ENCODE measurements around the gene TENT4A.

The TENT4A gene

GRCh38 chr5:6803981-6804550 lies 90.8 kb downstream of the TENT4A start:
- Histone ChIP-seq H3K27ac (ENCODE audit: low read length) (no peak overlapping the region), H3K36me3 (replicated peaks; ENCODE audit: low read depth, low read length) (no peaks in the 10 kb centered on the region), H3K9me3 (ENCODE audit: insufficient read depth, low read length) (0 out of 2 replicates have a peak, but pooled peaks cover 3% of the 10 kb centered on the region), H3K4me2 (ENCODE audit: low read length) (no peak overlapping the region), H3K4me3 (ENCODE audit: low read length) (no peak overlapping the region), H3K9ac (ENCODE audit: low read length) (no peak overlapping the region), H3K79me2 (ENCODE audit: low read length) (no peaks in the 10 kb centered on the region), H3K4me1 (ENCODE audit: low read length) (no peaks in the 10 kb centered on the region), H3K27me3 (ENCODE audit: low read depth, low read length) (no peaks in the 10 kb centered on the region), H2AFZ (ENCODE audit: low read depth, low read length) (no peak overlapping the region), H4K20me1 (ENCODE audit: insufficient read depth, low read length) (no peaks in the 10 kb centered on the region)
- TF ChIP-seq EZH2phosphoT487 (IDR thresholded peaks at IDR 0.05; ENCODE audit: low read depth) (no peak), CTCF (IDR thresholded peaks at IDR 0.05; ENCODE audit: low read depth, low read length) (no peak)

- no peak for TF ChIP-seq EZH2phosphoT487 (IDR thresholded peaks at IDR 0.05; ENCODE audit: low read depth)
- TF ChIP-seq CTCF (IDR thresholded peaks at IDR 0.05; ENCODE audit: low read depth, low read length), result no peak
- H3K4me1 ChIP-seq (ENCODE audit: low read length), result no peaks in the 10 kb centered on the region
- H3K79me2 ChIP-seq (ENCODE audit: low read length), result no peaks in the 10 kb centered on the region
- no peak overlapping the region for H3K4me3 ChIP-seq (ENCODE audit: low read length)
- no peaks in the 10 kb centered on the region for H3K36me3 ChIP-seq (replicated peaks; ENCODE audit: low read depth, low read length)
- no peak overlapping the region for H3K4me2 ChIP-seq (ENCODE audit: low read length)
- H3K27ac ChIP-seq (ENCODE audit: low read length), result no peak overlapping the region
- no peak overlapping the region for H3K9ac ChIP-seq (ENCODE audit: low read length)
- H4K20me1 ChIP-seq (ENCODE audit: insufficient read depth, low read length), result no peaks in the 10 kb centered on the region
- H3K27me3 ChIP-seq (ENCODE audit: low read depth, low read length), result no peaks in the 10 kb centered on the region
- 0 out of 2 replicates have a peak, but pooled peaks cover 3% of the 10 kb centered on the region for H3K9me3 ChIP-seq (ENCODE audit: insufficient read depth, low read length)
- H2AFZ ChIP-seq (ENCODE audit: low read depth, low read length), result no peak overlapping the region
Observed at GRCh38 chr5:6804766-6805501, 91.7 kb downstream of the TENT4A start.

GRCh38 chr5:6805841-6806240 lies 92.6 kb downstream of the TENT4A start:
- TF ChIP-seq CTCF (IDR thresholded peaks at IDR 0.05; ENCODE audit: low read depth, low read length) (no peak), EZH2phosphoT487 (IDR thresholded peaks at IDR 0.05; ENCODE audit: low read depth) (no peak)
- Histone ChIP-seq H3K9ac (ENCODE audit: low read length) (no peak overlapping the region), H3K9me3 (ENCODE audit: insufficient read depth, low read length) (0 out of 2 replicates have a peak, but pooled peaks cover 3% of the 10 kb centered on the region), H3K4me3 (ENCODE audit: low read length) (no peak overlapping the region), H3K36me3 (replicated peaks; ENCODE audit: low read depth, low read length) (no peaks in the 10 kb centered on the region), H3K79me2 (ENCODE audit: low read length) (no peaks in the 10 kb centered on the region), H3K4me1 (ENCODE audit: low read length) (no peaks in the 10 kb centered on the region), H2AFZ (ENCODE audit: low read depth, low read length) (no peak overlapping the region), H4K20me1 (ENCODE audit: insufficient read depth, low read length) (no peaks in the 10 kb centered on the region), H3K27ac (ENCODE audit: low read length) (no peak overlapping the region), H3K4me2 (ENCODE audit: low read length) (no peak overlapping the region), H3K27me3 (ENCODE audit: low read depth, low read length) (no peaks in the 10 kb centered on the region)
